Measurements from ENCODE around the gene NACAD.

NACAD gene

GRCh38 chr7:45087301-45088145, 1.2 kb downstream of the NACAD start:
- no peak overlapping the region for H3K4me3 ChIP-seq (ENCODE audit: low read depth, low read length)
- TF ChIP-seq MAX (IDR thresholded peaks at IDR 0.05; ENCODE audit: low read depth, low read length) (no peak), CTCF (IDR thresholded peaks at IDR 0.05; ENCODE audit: low read depth, low read length) (no peak), POLR2A (IDR thresholded peaks at IDR 0.05; ENCODE audit: extremely low read depth, insufficient read length) (no peak), MYC (IDR thresholded peaks at IDR 0.05; ENCODE audit: low read depth, low read length) (no peak)
- no peak for DNase-seq (ENCODE audit: low read depth)

GRCh38 chr7:45086331-45087065, 2.3 kb downstream of the NACAD start:
- TF ChIP-seq MAX (IDR thresholded peaks at IDR 0.05; ENCODE audit: low read depth, low read length) (no peak), POLR2A (IDR thresholded peaks at IDR 0.05; ENCODE audit: extremely low read depth, insufficient read length) (no peak), CTCF (IDR thresholded peaks at IDR 0.05; ENCODE audit: low read depth, low read length) (no peak), MYC (IDR thresholded peaks at IDR 0.05; ENCODE audit: low read depth, low read length) (no peak)
- no peak for DNase-seq (ENCODE audit: low read depth)
- no peak overlapping the region for H3K4me3 ChIP-seq (ENCODE audit: low read depth, low read length)

- TF ChIP-seq MAX (IDR thresholded peaks at IDR 0.05; ENCODE audit: low read depth, low read length) (no peak), POLR2A (IDR thresholded peaks at IDR 0.05; ENCODE audit: extremely low read depth, insufficient read length) (no peak)
- H3K4me3 ChIP-seq (ENCODE audit: low read depth, low read length): no peak overlapping the region
- no peak for DNase-seq (ENCODE audit: low read depth)
Observed at GRCh38 chr7:45085619-45086200, 3.1 kb downstream of the NACAD start.

GRCh38 chr7:45084901-45085618, 3.7 kb downstream of the NACAD start:
- TF ChIP-seq MYC (IDR thresholded peaks at IDR 0.05; ENCODE audit: low read depth, low read length) (no peak), MAX (IDR thresholded peaks at IDR 0.05; ENCODE audit: low read depth, low read length) (no peak), POLR2A (IDR thresholded peaks at IDR 0.05; ENCODE audit: extremely low read depth, insufficient read length) (no peak), CTCF (IDR thresholded peaks at IDR 0.05; ENCODE audit: low read depth, low read length) (no peak)
- DNase-seq (ENCODE audit: low read depth): no peak
- no peak overlapping the region for H3K4me3 ChIP-seq (ENCODE audit: low read depth, low read length)

GRCh38 chr7:45084336-45084735, 4.4 kb downstream of the NACAD start:
- TF ChIP-seq POLR2A (IDR thresholded peaks at IDR 0.05; ENCODE audit: extremely low read depth, insufficient read length) (no peak), MAX (IDR thresholded peaks at IDR 0.05; ENCODE audit: low read depth, low read length) (no peak), MYC (IDR thresholded peaks at IDR 0.05; ENCODE audit: low read depth, low read length) (no peak), CTCF (IDR thresholded peaks at IDR 0.05; ENCODE audit: low read depth, low read length) (no peak)
- no peak for DNase-seq (ENCODE audit: low read depth)
- no peak overlapping the region for H3K4me3 ChIP-seq (ENCODE audit: low read depth, low read length)

Measured in NB4 (cell line).